Activated naive CD4-positive, alpha-beta T cell treated with Interleukin-2 at 50 U/mL for 16 hours (primary cell): ENCODE data around the gene ZFP82.

Experiments
- DNase-seq: peaks from one replicate; pipeline ENCODE4 v3.0.0-alpha.2; 2020

The ZFP82 gene

DNA sequence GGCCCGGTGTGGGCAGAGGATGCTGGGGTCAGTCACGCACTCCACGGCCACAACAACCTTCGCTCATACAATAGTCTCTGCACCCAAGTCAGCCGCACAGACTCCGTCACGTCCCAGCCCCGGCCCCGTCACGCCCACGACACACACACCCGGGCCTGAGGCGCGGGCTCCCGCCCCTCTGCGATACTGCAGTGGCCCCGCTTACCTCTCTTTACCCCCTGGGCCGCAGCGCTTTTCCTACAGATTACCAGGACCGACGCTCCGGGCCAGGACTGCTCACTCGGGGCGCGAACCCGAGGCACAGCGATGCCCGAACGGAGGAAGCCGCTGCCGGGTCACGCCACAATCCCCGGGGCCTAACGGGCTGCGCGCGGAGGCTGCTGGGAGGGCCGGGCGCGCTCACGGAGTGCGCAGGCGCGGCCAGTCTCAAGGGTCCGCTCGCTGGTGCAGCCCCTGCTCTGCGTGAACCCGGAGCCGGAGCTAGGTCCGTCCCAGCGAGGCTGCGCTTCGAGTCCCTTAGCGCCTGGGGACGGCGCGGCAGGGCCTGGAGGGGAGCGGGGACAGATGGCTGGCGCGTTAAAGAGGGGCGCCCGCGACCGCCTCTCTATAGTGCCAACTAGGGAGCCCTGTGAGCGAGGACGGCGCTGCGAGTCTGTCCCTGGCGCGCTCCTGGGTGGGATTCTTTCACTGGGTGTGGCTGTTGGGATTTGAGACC lies at the start of gene ZFP82:
Gene ZFP82 (minus strand): TSS at position 358 of the 715 bp plus-strand sequence. CDS start 8,855 bp downstream, outside the sequence.
- DNase-seq, result peak; percentile 79

DNA sequence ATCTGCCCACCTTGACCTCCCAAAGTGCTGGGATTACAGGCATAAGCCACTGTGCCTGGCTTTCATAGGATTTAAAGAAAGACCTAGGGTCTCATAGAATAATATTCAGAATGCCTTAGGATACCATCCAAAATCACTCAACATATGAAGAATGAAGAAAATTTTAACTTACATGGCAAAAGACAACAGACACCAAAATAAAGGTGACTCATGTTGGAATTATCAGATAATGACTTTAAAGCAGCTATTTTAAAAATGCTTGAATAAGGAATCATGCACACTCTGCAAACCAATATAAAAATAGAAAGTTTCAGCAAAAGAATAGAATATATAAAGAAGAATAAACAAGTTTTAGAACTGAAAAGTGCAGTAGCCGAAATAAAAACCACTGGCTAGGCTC lies 41.6 kb upstream of the ZFP82 start:
- no peak for DNase-seq

DNA sequence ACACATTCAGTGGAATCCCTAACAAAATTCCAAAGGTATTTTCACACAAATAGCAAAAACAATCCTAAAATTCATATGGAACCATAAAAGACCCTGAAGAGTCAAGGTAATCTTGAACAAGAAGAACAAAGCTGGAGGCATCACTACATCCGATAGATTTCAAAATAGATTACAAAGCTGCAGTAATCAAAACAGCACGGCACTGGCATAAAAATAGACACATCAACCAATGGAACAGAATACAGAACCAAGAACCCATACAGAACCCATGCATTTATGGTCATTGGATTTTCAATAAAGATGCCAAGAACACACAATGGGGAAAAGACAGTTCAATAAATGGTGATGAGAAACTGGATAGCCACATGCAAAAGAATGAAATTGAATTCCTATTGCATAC lies 38.4 kb upstream of the ZFP82 start:
- DNase-seq, result no peak

DNA sequence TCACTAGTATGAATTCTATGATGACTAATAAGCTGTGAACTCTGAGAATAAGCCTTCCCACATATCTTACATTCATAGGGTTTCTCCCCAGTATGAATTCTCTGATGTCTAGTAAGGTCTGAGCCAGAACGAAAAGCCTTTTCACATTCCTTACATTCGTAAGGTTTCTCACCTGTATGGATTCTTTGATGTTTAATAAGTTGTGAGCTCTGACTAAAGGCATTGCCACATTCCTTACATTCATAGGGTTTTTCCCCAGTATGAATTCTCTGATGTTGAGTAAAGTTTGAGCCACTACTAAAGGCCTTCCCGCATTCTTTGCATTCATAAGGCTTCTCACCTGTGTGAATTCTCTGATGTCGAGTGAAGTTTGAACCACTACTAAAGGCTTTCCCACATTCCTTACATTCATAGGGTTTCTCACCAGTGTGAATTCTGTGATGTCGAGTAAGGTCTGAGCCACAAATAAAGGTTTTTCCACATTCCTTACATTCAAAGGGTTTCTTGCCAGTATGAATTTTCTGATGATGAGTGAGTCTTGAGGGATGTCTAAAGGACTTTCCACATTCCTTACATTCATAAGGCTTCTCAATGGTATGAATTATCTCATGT lies 30.7 kb upstream of the ZFP82 start:
- no peak for DNase-seq

- DNase-seq, result no peak
These were observed 22.9 kb upstream of the ZFP82 start for GRCh38 chr19:36441339-36441738.

GRCh38 chr19:36436531-36436930 lies 18.1 kb upstream of the ZFP82 start:
- DNase-seq, result no peak

- DNase-seq, result no peak
These were observed 5.5 kb upstream of the ZFP82 start for GRCh38 chr19:36423925-36424324.

DNA sequence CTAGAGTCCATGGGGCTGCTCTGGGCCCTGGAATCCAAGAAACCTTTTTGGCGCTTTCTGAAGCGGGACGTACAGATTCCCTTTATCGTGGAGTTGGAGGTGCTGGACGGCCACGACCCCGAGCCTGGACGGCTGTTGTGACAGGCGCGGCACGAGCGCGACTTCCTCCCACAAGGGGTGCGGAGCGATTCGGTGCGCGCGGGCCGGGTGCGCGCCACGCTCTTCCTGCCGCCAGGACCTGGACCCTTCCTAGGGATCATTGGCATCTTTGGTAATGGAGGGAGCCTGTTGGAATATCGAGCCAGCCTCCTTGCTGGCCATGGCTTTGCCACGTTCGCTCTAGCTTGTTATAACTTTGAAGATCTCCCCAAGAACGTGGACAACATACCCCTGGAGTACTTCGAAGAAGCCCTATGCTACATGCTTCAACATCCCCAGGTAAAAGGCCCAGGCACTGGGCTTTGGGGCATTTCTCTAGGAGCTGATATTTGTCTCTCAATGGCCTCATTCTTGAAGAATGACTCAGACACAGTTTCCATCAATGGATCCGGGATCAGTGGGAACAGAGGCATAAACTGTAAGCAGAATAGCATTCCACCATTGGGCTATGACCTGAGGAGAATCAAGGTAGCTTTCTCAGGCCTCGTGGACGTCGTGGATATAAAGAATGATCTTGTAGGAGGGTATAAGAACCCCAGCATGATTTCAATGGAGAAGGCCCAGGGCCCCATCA lies 3.5 kb upstream of the ZFP82 start:
- no peak for DNase-seq

- no peak for DNase-seq
These were observed 2.7 kb upstream of the ZFP82 start for GRCh38 chr19:36420961-36421748.

- DNase-seq, result peak; percentile 1
These were observed 625 bp downstream of the ZFP82 start for GRCh38 chr19:36417752-36418286.

GRCh38 chr19:36409841-36410240 lies 8.6 kb downstream of the ZFP82 start:
- no peak for DNase-seq

- no peak for DNase-seq
These were observed 10.3 kb downstream of the ZFP82 start for GRCh38 chr19:36408101-36408500.

GRCh38 chr19:36404498-36404897 lies 13.9 kb downstream of the ZFP82 start:
- no peak for DNase-seq

DNA sequence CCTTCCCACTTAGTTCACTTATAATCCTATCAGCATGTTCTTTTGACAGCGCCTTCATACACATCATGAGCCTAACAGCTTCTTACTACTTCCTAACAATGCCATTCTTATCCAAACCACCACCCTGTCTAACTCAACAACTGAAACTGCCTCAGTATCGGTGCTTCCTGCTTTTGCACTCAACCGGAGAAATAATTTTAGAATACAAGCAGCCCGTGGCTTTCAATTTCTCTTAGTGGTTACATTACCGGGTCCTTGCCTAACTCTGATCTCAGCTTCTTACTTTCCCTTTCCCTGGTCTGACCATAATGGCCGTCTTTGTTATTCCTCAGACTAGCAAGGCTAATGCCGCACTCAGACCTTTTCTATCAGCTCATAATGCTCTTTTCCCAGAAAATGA lies 17.0 kb downstream of the ZFP82 start:
- DNase-seq, result no peak

- DNase-seq, result no peak
These were observed 19.9 kb downstream of the ZFP82 start for GRCh38 chr19:36398571-36398970.

DNA sequence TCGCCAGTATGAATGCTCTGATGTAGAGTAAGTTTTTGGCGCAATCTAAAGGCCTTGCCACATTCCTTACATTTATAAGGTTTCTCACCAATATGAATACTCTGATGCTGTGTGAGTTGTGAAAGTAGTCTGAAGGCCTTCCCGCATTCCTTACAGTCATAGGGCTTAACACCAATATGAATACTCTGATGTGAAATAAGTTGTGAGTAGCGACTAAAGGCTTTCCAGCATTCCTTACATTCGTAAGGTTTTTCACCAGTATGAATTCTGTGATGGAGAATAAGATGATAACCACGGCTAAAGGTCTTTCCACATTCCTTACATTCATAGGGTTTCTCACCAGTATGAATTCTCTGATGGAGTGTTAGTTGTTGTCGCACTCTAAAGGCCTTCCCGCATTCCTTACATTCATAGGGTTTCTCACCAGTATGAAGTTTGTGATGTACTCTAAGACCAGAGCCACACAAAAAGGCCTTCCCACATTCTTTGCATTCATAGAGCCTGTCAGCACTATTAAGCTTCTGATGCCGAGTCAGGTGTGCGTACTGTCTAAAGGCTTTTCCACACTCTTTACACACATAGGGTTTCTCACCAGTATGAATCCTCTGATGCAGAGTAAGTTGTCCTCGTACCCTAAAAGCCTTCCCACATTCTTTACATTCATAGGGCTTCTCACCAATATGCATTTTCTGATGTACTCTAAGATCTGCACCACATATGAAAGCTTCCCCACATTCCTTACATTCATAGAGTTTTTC lies 25.3 kb downstream of the ZFP82 start:
- DNase-seq, result no peak

DNA sequence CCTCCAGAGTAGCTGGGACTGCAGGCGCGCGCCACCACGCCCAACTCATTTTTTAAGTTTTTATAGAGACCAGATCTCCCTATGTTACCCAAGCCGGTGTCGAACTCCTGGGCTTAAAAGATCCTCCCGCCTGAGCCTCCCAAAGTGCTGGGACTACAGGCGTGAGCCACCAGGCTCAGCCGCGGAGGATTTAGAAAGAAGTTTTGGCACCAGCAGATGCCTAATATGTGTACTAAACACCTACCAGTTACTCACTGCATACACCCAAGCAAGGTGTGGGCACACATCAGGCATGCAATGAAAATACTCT lies 39.0 kb downstream of the ZFP82 start:
- no peak for DNase-seq

DNA sequence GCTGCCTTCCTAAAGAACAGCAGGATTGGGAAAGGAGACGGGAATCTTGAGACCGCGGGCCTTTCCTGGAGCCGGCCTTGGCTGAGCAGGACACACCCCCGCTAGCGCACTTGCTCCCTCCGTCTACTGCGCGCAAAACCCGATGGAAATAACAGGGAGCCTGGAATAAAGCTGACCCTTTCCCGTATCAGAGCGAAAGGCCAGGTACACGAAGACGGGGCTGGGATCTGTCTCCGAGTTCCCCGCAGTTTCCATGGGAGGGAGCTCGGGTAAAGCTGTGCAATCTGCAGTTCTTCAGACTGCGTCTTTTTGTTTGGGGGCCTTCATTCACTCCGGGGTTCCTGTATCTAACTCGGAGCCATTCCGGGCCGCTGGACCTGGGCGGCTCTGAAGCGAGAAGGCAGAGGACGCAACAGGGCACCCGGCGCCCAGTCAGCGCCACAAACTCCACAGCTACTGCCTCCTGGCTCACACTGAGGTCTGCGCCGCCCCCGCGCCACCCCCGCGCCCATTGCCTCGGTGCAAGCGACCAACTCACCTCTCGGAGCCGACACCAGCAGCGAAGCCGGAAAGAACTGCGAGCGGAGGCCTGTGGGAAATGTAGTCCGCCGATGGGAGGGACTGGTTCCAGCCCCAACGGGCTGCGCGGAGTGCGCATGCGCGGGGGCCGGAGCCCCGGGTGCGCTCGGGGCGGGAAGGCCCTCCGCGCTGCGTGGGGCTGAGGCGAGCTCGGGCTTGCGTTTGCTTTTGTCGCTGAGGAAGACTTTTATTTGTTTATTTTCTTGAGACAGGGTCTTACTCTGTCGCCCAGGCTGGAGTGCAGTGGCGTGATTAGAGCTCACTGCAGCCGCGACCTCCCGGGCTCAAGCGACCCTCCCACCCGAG lies 39.6 kb downstream of the ZFP82 start, which contains the start of gene ZFP14:
Gene ZFP14 (minus strand): TSS at position 577 of the 885 bp plus-strand sequence. CDS start 11,309 bp downstream, outside the sequence.
- peak; percentile 97 for DNase-seq

DNA sequence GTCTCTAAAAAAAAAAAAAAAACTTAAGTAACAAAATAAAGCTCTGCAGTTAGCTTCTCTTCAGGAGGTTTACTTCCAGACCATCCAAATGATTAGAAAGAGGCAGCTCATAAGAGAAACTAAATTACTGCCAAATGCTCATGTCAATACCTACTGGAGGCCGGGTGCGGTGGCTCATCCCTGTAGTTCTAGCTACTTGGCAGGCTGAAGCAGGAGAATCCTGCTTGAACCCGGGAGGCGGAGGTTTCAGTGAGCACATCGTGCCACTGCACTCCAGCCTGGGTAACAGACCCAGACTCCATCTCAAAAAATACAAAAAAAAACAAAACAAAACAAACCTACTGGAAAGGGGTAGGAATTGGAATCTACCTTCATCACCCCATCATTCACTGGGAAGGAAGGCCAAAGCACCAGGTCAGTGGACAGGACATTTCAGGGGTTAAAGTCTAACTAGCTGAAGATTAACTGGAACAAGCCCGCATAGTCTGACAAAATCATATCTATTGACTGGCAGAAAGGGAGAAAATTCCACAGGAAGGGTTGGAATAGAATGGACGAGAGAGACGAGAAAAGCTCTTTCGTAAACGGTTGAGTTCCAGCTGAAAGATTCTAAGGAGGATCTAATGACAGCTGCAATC lies 40.8 kb downstream of the ZFP82 start:
- DNase-seq, result no peak

- DNase-seq, result no peak
These were observed 44.7 kb downstream of the ZFP82 start for GRCh38 chr19:36373638-36374156.
